IMR-90 (cell line): ENCODE measurements around the gene DNAJC5. TPM values are rescaled to one million over a fixed set of nuclear protein-coding genes. Genes with fewer than 3 reads are reported as not detected.

Experiments used
- ATAC-seq: fragments of 200-7000 bp; cut with Tn5 transposase; 2 replicates; pipeline ENCODE4 v1.9.1; 2020; ENCODE audit warnings: low read depth, mild to moderate bottlenecking, moderate library complexity
- BruUV-seq: library from RNA; stranded (reverse); fragments of 400-500 nt; replicated peaks from 2 replicates; lab custom pipeline; 2021; lab: Mats Ljungman, UMichigan
- CTCF ChIA-PET: fragments of 300-600 bp; formaldehyde crosslinking; extraction: SDS; loops from one replicate; lab custom pipeline; 2021; ENCODE audit warnings: antibody characterized with exemption; lab: Yijun Ruan, JAX
- POLR2A ChIA-PET: fragments of 300-600 bp; sonication (Branson Sonifier 250); formaldehyde crosslinking; loops from one replicate; lab custom pipeline; 2022; ENCODE audit warnings: antibody characterized with exemption; ENCODE audit not compliant: unreplicated experiment; lab: Charles Lee
- DNase-seq: peaks from one replicate; pipeline ENCODE4 v3.0.0; 2013
- H2AFZ ChIP-seq: replicated peaks from 2 replicates; pipeline ENCODE3; 2013; ENCODE audit warnings: low read length, mild to moderate bottlenecking; ENCODE audit not compliant: poor library complexity
- H2AK5ac ChIP-seq: 2 replicates; pipeline ENCODE4 v1.6.1; 2013; ENCODE audit warnings: low read depth, low read length, inconsistent platforms
- H2AK9ac ChIP-seq: replicated peaks from 2 replicates; pipeline ENCODE3; 2013; ENCODE audit warnings: mild to moderate bottlenecking, low read depth, low read length, moderate library complexity; ENCODE audit not compliant: poor library complexity
- H2BK120ac ChIP-seq: 2 replicates; pipeline ENCODE4 v1.6.1; 2013; ENCODE audit warnings: low read depth, low read length, inconsistent platforms
- H2BK15ac ChIP-seq: 3 replicates; pipeline ENCODE4 v1.6.1; 2013; ENCODE audit warnings: low read depth, low read length, inconsistent platforms
- H2BK20ac ChIP-seq: 2 replicates; pipeline ENCODE4 v1.6.1; 2013; ENCODE audit warnings: low read depth, mild to moderate bottlenecking, inconsistent platforms, low read length, moderate library complexity
- H2BK5ac ChIP-seq: 2 replicates; pipeline ENCODE4 v1.6.1; 2013; ENCODE audit warnings: mild to moderate bottlenecking, low read depth, low read length, inconsistent platforms; ENCODE audit not compliant: poor library complexity, severe bottlenecking
- H3K14ac ChIP-seq: replicated peaks from 2 replicates; pipeline ENCODE4 v1.6.1; 2013; ENCODE audit warnings: low read depth, low read length, inconsistent platforms
- H3K18ac ChIP-seq: 2 replicates; pipeline ENCODE4 v1.6.1; 2013; ENCODE audit warnings: low read depth, low read length, control low read depth
- H3K23ac ChIP-seq: 2 replicates; pipeline ENCODE4 v1.6.1; 2013; ENCODE audit warnings: low read depth, low read length, inconsistent platforms
- H3K27ac ChIP-seq: 2 replicates; pipeline ENCODE4 v1.5.1; 2013; ENCODE audit warnings: mild to moderate bottlenecking, control low read depth, low read length; ENCODE audit not compliant: insufficient read depth
- H3K27me3 ChIP-seq: 2 replicates; pipeline ENCODE4 v1.6.1; 2013; ENCODE audit warnings: low read length; ENCODE audit not compliant: control insufficient read depth, insufficient read depth
- H3K36me3 ChIP-seq: 2 replicates; pipeline ENCODE4 v1.6.1; 2013; ENCODE audit warnings: low read length, mixed read lengths; ENCODE audit not compliant: control insufficient read depth, insufficient read depth
- H3K4ac ChIP-seq: 2 replicates; pipeline ENCODE4 v1.6.1; 2013; ENCODE audit warnings: low read depth, low read length, inconsistent platforms
- H3K4me1 ChIP-seq: 2 replicates; pipeline ENCODE4 v1.6.1; 2013; ENCODE audit warnings: low read length, mixed read lengths; ENCODE audit not compliant: control insufficient read depth, insufficient read depth
- H3K4me2 ChIP-seq: 2 replicates; pipeline ENCODE4 v1.6.1; 2013; ENCODE audit warnings: low read depth, mild to moderate bottlenecking, control low read depth, low read length, moderate library complexity
- H3K4me3 ChIP-seq: 2 replicates; pipeline ENCODE4 v1.5.1; 2013; ENCODE audit warnings: low read depth, mild to moderate bottlenecking, control low read depth, low read length, moderate library complexity; ENCODE audit not compliant: insufficient read depth
- H3K56ac ChIP-seq: 2 replicates; pipeline ENCODE4 v1.6.1; 2013; ENCODE audit warnings: low read length, inconsistent platforms; ENCODE audit not compliant: insufficient read depth; ENCODE audit errors: extremely low read depth
- H3K79me1 ChIP-seq, 2 experiments: 2 replicates each; pipeline ENCODE4 v1.6.1; 2013; ENCODE audit warnings: low read length in 2 of 2, inconsistent platforms in 1 of 2, low read depth in 1 of 2
- H3K9ac ChIP-seq: 2 replicates; pipeline ENCODE4 v1.6.1; 2013; ENCODE audit warnings: low read depth, low read length, control low read depth
- H3K9me1 ChIP-seq: 2 replicates; pipeline ENCODE4 v1.6.1; 2013; ENCODE audit warnings: low read length, inconsistent platforms; ENCODE audit not compliant: insufficient read depth
- H3K9me3 ChIP-seq: 2 replicates; pipeline ENCODE4 v1.6.1; 2013; ENCODE audit warnings: low read length; ENCODE audit not compliant: control insufficient read depth, insufficient read depth
- H4K20me1 ChIP-seq: 2 replicates; pipeline ENCODE4 v1.6.1; 2013; ENCODE audit warnings: low read length, inconsistent platforms; ENCODE audit not compliant: insufficient read depth
- H4K5ac ChIP-seq: 2 replicates; pipeline ENCODE4 v1.6.1; 2013; ENCODE audit warnings: mild to moderate bottlenecking, low read depth, low read length, control low read depth
- H4K8ac ChIP-seq, 2 experiments: 2 replicates each; pipeline ENCODE4 v1.6.1; 2013; ENCODE audit warnings: low read depth in 2 of 2, low read length in 2 of 2, control low read depth in 1 of 2, inconsistent platforms in 1 of 2
- H4K91ac ChIP-seq: 2 replicates; pipeline ENCODE4 v1.6.1; 2013; ENCODE audit warnings: low read depth, low read length, inconsistent platforms; ENCODE audit not compliant: insufficient read depth
- BHLHE40 ChIP-seq: fragments of 150-350 bp; IDR thresholded peaks from 2 replicates; pipeline ENCODE4 v1.6.1; 2016; ENCODE audit warnings: mild to moderate bottlenecking, low read depth, low read length
- CEBPB ChIP-seq: IDR thresholded peaks from 2 replicates; pipeline ENCODE4 v1.6.1; 2012; ENCODE audit warnings: low read depth, low read length, improper control_type of control experiment
- CHD1 ChIP-seq: IDR thresholded peaks from 2 replicates; pipeline ENCODE4 v1.6.1; 2012; ENCODE audit warnings: low read depth, low read length, improper control_type of control experiment
- CTCF ChIP-seq: conservative IDR thresholded peaks from 2 replicates; pipeline ENCODE4 v1.5.1; 2012; ENCODE audit warnings: mild to moderate bottlenecking, low read depth, low read length, improper control_type of control experiment
- FOS ChIP-seq: fragments of 150-350 bp; IDR thresholded peaks from 2 replicates; pipeline ENCODE4 v1.6.1; 2016; ENCODE audit warnings: low read depth, low read length
- MAZ ChIP-seq: IDR thresholded peaks from 2 replicates; pipeline ENCODE4 v1.6.1; 2012; ENCODE audit warnings: low read depth, mild to moderate bottlenecking, low read length, improper control_type of control experiment, moderate library complexity, borderline replicate concordance
- MXI1 ChIP-seq: IDR thresholded peaks from 2 replicates; pipeline ENCODE4 v1.6.1; 2012; ENCODE audit warnings: low read depth, mild to moderate bottlenecking, low read length, moderate library complexity, borderline replicate concordance
- POLR2A ChIP-seq: IDR thresholded peaks from 2 replicates; pipeline ENCODE4 v1.6.1; 2012; ENCODE audit warnings: mild to moderate bottlenecking, low read depth, low read length
- RAD21 ChIP-seq: IDR thresholded peaks from 2 replicates; pipeline ENCODE4 v1.6.1; 2012; ENCODE audit warnings: low read length, improper control_type of control experiment
- RCOR1 ChIP-seq: IDR thresholded peaks from 2 replicates; pipeline ENCODE4 v1.6.1; 2012; ENCODE audit warnings: mild to moderate bottlenecking, low read length, improper control_type of control experiment; ENCODE audit not compliant: insufficient replicate concordance
- RFX5 ChIP-seq: IDR thresholded peaks from 2 replicates; pipeline ENCODE4 v1.8.0; 2012; ENCODE audit warnings: low read depth, mild to moderate bottlenecking, low read length, moderate library complexity
- SMC3 ChIP-seq: fragments of 150-350 bp; IDR thresholded peaks from 2 replicates; pipeline ENCODE4 v1.6.1; 2016; ENCODE audit warnings: low read depth, mild to moderate bottlenecking, antibody characterized with exemption, low read length, moderate library complexity
- USF2 ChIP-seq: fragments of 150-350 bp; IDR thresholded peaks from 2 replicates; pipeline ENCODE4 v1.6.1; 2017; ENCODE audit warnings: mild to moderate bottlenecking, antibody characterized with exemption, low read length, low read depth
- WGBS, 2 experiments: methylation state at CpG; one replicate each; pipeline versions ENCODE4 v1.1.5 to v1.1.7; 2013; ENCODE audit warnings: missing lambda C conversion rate in 2 of 2; ENCODE audit not compliant: insufficient read length in 1 of 2; ENCODE audit errors: extremely low coverage in 2 of 2; 5-methylcytosine and 5-hydroxymethylcytosine counted together
- dilution Hi-C: fragments of 300-500 bp; cut with HindIII; formaldehyde crosslinking; loops from one replicate; pipeline ENCODE4 v1.14.3; 2018; ENCODE audit warnings: low sequenced_read_pairs; ENCODE audit not compliant: unreplicated experiment
- in situ Hi-C: fragments of 300-500 bp; cut with MboI; formaldehyde crosslinking; loops from 3 replicates; pipeline ENCODE4 v1.14.3; 2019; ENCODE audit warnings: low sequenced_read_pairs, inconsistent platforms, mixed read lengths
- intact Hi-C: fragments of 100-400 bp; cut with micrococcal nuclease; formaldehyde crosslinking; loops from 2 replicates; pipeline ENCODE4 v1.10.0; 2022
- polyA plus RNA-seq, 3 experiments: library from polyadenylated mRNA; depleted of rRNA; stranded (reverse); fragments of >200 nt; gene quantifications; 2 replicates each; pipeline ENCODE4 v1.2.3, GENCODE V29; 2012; ENCODE audit warnings: low replicate concordance in 1 of 3
- total RNA-seq: library from RNA; depleted of rRNA; stranded (reverse); fragments of >200 nt; gene quantifications from 2 replicates; pipeline ENCODE4 v1.2.3, GENCODE V29; 2012

DNAJC5 gene
- total and polyA plus RNA-seq, 2 of the 4 experiments (the other 2 are of a cell fraction) = 35.6 to 45.2 TPM

GRCh38 chr20:63926298-63926697 is 31.4 kb downstream of the DNAJC5 start:
- no peak for ATAC-seq
- H4K8ac ChIP-seq = no peak overlapping the region
- intact Hi-C loops = no loop called here
- H3K27me3 ChIP-seq = no peaks in the 10 kb centered on the region
- H2BK120ac ChIP-seq = no peak overlapping the region
- TSS peak; percentile 20 for BruUV-seq
- H3K4me3 ChIP-seq = no peak overlapping the region
- no peak overlapping the region for H2BK15ac ChIP-seq
- no peak overlapping the region for H4K91ac ChIP-seq
- H2BK5ac ChIP-seq = no peak overlapping the region
- no peak for TF ChIP-seq BHLHE40
- TF ChIP-seq CEBPB = no peak
- no peak for TF ChIP-seq SMC3
- TF ChIP-seq CTCF = no peak
- TF ChIP-seq MAZ = no peak
- no peak for TF ChIP-seq CHD1
- TF ChIP-seq MXI1 = no peak
- no peak for TF ChIP-seq FOS
- no peak for TF ChIP-seq RAD21
- TF ChIP-seq RFX5 = no peak
- no peak for TF ChIP-seq USF2
- TF ChIP-seq POLR2A = no peak
- no peak for TF ChIP-seq RCOR1
- no peak overlapping the region for H2AK9ac ChIP-seq
- no peaks in the 10 kb centered on the region for H3K4me1 ChIP-seq
- no peak overlapping the region for H4K5ac ChIP-seq
- H2AFZ ChIP-seq = no peak overlapping the region
- POLR2A ChIA-PET = no interaction called here
- no peak overlapping the region for H3K14ac ChIP-seq
- no peaks in the 10 kb centered on the region for H3K9me3 ChIP-seq
- no peaks in the 10 kb centered on the region for H3K9me1 ChIP-seq
- no peak overlapping the region for H3K9ac ChIP-seq
- H3K4ac ChIP-seq = no peak overlapping the region
- dilution Hi-C loops = no loop called here
- 80% methylated on average over 1 of the region's 8 CpGs; no CpG with 5 or more reads in 1 of the 2 experiments for WGBS, 2 experiments
- H2AK5ac ChIP-seq = no peak overlapping the region
- DNase-seq = no peak
- H3K56ac ChIP-seq = no peak overlapping the region
- no peak overlapping the region for H3K23ac ChIP-seq
- H2BK20ac ChIP-seq = no peak overlapping the region
- peaks cover 30 to 64% of the 10 kb centered on the region in 2 experiments for H3K79me1 ChIP-seq
- no peak overlapping the region for H3K18ac ChIP-seq
- CTCF ChIA-PET = no interaction called here
- H3K36me3 ChIP-seq = peaks cover 43% of the 10 kb centered on the region
- in situ Hi-C loops = no loop called here
- H4K20me1 ChIP-seq = peaks cover 73% of the 10 kb centered on the region
- no peak overlapping the region for H3K4me2 ChIP-seq
- no peak overlapping the region for H3K27ac ChIP-seq
